Measurements from ENCODE around the gene HECW1.
A peak's percentile ranks its signal among the peaks of the same experiment; 100 is the strongest.
"Not testable (repeated sequence)": the region's sequence is repeated elsewhere in the genome, so short reads cannot be mapped to it uniquely, and the experiment has no call there.

Gene HECW1

GRCh38 chr7:43565786-43566185 is 453.3 kb downstream of the HECW1 start:
- DNase-seq (ENCODE audit: low read depth in 3 of 3, low spot score in 1 of 3) = no peak

- DNase-seq (ENCODE audit: low read depth in 3 of 3, low spot score in 1 of 3) = no peak
Observed at GRCh38 chr7:43568529-43568928, 456.1 kb downstream of the HECW1 start.

DNA sequence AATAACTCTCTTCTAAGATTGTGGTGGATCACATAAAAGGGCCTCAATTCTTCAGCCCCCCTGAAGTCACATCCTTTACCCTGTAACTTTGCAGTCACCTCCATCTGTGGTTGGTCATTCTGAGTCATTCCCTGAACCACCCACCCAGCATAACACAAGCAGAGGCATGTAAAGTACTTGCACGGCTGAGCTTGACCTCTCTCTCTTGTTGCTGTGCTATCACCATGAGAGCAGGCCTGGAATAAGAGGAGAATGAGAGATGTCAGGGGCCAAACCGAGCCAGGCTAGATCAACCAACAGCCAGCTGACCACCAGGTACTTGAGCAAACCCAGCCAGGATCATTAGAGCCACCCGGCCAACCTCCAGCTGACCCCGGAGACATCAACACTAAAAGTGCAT is 457.0 kb downstream of the HECW1 start:
- DNase-seq (ENCODE audit: low read depth in 3 of 3, low spot score in 1 of 3) = no peak

- DNase-seq (ENCODE audit: low read depth in 3 of 3, low spot score in 1 of 3) = no peak
Observed at GRCh38 chr7:43570688-43571365, 458.4 kb downstream of the HECW1 start.

DNA sequence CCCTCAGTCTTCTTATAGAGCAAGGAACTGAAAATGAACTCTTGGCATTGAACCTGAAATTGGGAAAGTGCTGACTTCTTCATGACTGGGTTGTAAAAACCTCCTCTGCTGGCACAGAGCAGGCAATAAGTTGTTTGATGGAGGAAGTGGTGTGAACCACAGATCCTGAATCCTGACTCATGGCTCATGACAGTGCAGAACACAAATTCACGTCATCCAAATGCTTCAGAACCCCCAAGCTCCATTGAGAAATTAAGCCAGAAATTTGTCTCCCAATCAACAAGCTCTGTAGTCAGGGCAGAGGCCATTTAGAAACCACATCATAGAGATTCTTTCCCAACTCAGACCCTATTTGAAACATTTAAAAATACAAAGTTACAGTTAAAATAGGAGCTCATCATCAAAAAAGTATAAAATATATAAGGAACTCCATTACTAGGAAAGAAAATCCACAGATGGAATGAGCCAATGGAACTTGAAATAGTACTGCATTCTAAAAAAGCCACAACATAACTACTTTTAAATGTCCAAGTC is 460.1 kb downstream of the HECW1 start:
- no peak for DNase-seq (ENCODE audit: low read depth in 3 of 3, low spot score in 1 of 3)

DNA sequence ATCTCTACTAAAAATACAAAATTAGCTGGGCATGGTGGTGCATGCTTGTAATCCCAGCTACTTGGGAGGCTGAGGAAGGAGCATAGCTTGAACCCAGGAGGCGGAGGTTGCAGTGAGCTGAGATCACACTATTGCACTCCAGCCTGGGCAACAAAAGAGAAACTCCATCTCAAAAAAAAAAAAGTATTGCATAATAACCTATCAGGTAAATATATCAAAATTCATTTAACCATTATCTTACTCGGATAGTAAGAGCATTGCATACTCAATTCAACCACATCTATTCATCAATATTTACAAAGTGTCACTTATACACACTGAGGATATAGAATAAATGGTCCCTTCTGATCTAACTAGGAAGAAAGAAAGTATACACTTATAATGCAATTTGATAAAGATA is 461.4 kb downstream of the HECW1 start:
- not testable (repeated sequence) for DNase-seq (ENCODE audit: low read depth in 3 of 3, low spot score in 1 of 3)

DNA sequence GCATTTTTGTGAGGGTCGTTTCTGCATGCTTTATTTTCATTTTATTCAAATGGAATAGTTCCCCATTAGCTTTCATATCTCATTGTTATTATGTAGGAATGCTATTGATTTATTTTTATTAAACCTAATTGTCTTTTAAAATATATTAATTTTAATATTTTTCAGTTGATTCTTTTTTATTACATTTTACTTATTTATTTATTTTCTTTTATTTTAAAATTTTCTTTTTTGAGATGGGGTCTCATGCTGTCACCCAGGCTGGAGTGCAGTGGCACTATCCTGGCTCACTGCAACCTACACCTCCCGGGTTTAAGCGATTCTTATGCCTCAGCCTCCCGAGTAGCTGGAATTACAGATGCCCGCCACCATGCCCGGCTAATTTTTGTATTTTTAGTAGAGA is 463.1 kb downstream of the HECW1 start:
- no peak for DNase-seq (ENCODE audit: low read depth in 3 of 3, low spot score in 1 of 3)

- DNase-seq (ENCODE audit: low read depth in 3 of 3, low spot score in 1 of 3) = no peak
Observed at GRCh38 chr7:43576241-43576640, 463.8 kb downstream of the HECW1 start.

- DNase-seq (ENCODE audit: low read depth in 3 of 3, low spot score in 1 of 3) = no peak
Observed at GRCh38 chr7:43577485-43577951, 465.1 kb downstream of the HECW1 start.

DNA sequence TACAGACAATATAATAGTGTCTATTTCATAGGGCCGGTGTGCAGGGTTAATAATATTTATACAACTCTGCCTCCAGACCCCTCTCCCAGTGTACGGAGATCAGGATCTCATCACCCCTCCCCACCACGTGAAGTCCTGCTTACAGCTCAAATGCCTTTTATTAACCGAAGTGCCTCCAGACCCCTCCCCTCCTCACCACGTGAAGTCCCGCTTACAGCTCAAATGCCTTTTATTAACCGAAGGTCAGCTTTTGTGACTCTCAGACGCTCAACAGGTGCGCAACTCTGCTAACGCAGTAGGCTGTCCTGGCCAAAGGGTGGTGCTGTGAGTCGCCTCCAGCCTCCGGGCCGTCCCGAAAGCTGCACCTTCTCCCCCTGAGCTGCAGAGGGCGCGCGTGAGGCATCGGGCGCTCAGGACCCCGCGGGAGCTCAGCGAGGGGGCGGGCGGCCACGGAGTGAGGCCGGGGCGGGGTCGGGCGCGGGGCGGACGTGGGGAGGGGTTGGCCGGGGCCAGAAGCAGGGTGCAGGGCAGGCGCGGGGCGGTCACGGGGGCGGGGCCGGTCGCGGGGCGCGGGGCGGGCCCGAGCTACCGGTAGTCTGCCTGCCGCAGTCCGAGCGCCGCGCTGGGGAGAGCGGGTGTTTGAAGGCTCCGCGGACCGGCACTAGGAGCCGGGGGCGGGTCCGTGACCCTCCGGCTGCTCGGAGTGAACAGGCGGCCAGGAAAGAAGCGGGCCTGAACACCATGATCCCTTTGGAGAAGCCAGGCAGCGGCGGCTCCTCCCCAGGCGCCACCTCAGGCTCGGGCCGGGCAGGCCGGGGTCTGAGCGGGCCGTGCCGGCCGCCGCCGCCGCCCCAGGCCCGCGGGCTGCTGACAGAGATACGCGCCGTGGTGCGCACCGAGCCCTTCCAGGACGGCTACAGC is 470.3 kb downstream of the HECW1 start, which contains the start of gene STK17A:
Gene STK17A (plus strand): TSS at position 606 of the 921 bp plus-strand sequence. CDS start 136 bp downstream, at position 742.
- peak; percentile 88 to 96 (median 93) for DNase-seq (ENCODE audit: low read depth in 3 of 3, low spot score in 1 of 3)

DNA sequence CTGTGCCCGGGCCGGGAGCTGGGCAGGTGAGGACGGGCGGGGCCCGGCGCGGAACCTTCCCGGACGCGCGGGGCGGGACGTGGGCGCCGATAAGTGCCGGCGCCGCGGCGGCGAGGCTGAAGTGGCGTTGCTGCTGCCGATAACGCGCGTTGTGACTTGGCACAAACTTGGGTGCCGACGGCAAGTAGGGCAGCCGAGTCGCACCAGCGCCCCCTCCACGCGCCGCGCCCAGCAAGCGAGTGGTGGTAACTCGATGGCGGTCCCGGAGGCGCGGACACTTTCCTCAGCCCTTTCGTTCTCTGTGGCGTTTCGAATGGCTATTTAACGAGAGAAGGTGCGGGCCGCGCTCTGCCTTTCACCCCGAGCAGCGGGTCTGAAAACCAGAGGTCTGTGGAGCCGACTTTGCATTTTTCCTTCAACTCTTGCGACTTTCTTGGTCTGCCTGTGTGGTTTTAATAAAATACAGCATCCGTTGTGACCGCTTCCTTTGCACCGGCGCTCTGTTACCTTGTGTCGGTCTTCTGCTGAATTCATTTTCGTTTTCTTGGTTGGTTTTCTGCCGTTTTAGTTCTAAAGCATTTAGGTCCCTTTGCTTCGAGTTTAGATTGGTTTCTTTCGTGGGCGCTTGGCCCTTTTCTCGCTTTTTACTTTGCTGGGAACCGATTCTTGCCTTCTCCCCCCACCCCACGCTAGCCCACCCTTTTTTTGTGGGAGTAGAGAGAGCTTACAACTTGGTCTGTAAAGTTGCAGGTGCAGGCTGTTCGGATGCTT is 471.2 kb downstream of the HECW1 start:
- DNase-seq (ENCODE audit: low read depth in 3 of 3, low spot score in 1 of 3) = peak; percentile 31 to 47 (median 40)

- DNase-seq (ENCODE audit: low read depth in 3 of 3, low spot score in 1 of 3) = no peak
Observed at GRCh38 chr7:43584195-43584586, 471.7 kb downstream of the HECW1 start.

DNA sequence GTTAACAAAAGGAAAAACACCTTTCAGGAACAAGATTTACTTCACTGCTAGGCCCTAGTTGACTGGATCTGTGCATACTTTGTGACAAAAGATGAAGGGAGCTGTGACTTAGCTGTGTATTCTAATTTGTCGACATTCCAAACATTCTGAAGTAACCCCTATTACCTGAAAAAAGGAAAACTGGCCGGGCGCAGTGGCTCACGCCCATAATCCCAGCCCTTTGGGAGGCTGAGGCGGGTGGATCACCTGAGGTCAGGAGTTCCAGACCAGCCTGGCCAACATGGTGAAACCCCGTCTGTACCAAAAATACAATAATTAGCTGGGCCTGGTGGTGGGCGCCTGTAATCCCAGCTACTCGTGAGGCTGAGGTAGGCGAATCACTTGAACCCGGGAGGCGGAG is 472.3 kb downstream of the HECW1 start:
- not testable (repeated sequence) for DNase-seq (ENCODE audit: low read depth in 3 of 3, low spot score in 1 of 3)

GRCh38 chr7:43585562-43585961 is 473.1 kb downstream of the HECW1 start:
- no peak for DNase-seq (ENCODE audit: low read depth in 3 of 3, low spot score in 1 of 3)

DNA sequence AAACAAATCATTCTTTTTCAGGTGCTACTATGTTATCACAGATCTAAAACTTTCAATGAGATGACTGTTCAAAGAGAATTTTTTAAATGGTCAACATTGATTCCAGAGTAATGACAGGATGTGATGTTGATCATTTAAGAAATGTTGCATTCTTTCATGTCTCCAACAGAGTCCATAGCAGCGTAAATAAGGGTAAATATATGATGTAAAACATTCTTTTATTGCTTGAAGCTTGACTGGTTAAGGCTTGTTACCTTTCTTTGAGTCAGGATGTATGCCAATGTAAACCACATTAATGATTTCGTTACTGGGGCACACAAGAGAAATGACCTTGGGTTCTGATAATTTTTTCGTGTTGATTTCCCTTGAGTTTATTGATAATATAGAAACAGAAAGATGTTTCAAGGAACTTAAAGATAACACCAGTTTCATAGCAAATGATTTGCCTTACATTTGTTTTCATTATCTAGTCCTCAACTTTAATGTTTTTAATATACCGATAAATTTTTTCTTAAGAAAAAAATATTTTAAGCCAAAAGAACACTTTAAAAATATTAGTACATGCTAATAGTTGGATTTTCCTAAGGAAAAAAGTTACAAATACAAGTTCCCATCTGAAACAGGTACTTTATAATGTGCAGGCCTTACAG is 473.9 kb downstream of the HECW1 start:
- no peak for DNase-seq (ENCODE audit: low read depth in 3 of 3, low spot score in 1 of 3)

DNA sequence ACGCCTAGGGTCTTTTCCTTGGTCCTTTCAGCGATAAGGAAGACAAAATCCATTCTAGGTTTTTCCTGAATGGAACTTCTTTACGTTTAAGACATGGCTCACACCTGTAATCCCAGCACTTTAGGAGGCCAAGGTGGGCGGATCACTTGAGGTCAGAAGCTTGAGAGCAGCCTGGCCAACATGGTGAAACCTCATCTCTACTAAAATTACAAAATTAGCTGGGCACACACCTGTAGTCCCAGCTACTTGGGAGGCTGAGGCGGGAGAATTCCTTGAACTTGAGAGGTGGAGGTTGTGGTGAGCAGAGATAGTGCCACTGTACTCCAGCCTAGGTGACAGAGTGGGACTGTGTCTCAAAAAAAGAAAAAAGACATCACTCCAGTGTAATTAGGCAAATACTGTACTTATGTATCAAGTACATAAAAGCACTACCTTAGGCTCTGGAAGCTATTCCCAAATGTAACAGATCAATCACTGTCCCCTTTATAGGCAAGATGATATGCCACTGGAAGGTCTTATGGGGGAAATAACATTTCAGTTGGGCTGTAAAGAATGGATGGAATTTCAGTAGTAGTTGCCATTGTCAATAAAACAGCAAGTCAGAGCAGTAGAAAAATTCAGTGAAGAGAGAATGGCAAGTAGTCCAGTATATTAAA is 476.2 kb downstream of the HECW1 start:
- DNase-seq (ENCODE audit: low read depth in 3 of 3, low spot score in 1 of 3) = no peak

GRCh38 chr7:43589133-43589478 is 476.7 kb downstream of the HECW1 start:
- no peak for DNase-seq (ENCODE audit: low read depth in 3 of 3, low spot score in 1 of 3)

- DNase-seq (ENCODE audit: low read depth in 3 of 3, low spot score in 1 of 3) = no peak
Observed at GRCh38 chr7:43589728-43590127, 477.3 kb downstream of the HECW1 start.

DNA sequence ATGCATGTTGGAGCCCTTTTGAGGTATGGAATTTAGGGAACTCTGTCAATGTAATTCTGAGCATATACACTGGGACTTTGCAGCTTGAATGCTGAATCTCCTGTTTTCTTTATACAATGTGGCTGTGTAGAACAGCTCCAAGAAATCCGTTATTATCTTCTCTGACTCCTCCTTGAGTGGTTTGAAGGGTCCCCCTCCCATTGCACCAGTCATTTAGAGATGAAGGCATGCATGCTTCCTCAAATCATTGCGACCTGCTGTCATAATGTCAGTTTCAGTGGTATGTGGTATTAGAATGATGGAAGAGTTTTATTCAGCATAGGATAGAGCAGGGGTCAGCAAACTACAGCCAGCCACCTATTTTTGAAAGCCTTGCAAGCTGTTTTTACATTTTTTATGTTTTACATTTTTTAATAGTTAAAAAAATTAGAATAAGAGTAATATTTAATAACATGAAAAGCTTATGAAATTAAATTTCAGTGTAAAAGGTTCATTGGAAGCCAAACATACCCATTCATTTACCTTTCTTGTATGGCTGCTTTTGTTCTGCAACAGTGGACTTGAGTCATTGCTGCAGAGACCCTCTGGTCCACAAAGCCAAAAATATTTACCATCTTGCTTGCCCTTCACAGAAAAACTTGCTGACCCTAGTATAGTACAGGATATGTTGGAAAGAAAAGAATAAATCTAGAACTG is 478.6 kb downstream of the HECW1 start:
- no peak for DNase-seq (ENCODE audit: low read depth in 3 of 3, low spot score in 1 of 3)

Data from stimulated activated CD4-positive, alpha-beta T cell treated with anti-CD3 and anti-CD28 coated beads, TNF-alpha, amount 100 ng/mL, for 1 hour (primary cell).